GM21526 (cell line): ENCODE data around the gene IGSF8.
A peak's percentile ranks its signal among the peaks of the same experiment; 100 is the strongest.

ENCODE experiments used
- ATAC-seq: cut with Tn5 transposase; IDR thresholded peaks from one replicate; pipeline ENCODE4 v1.9.1; 2021; ENCODE audit warnings: moderate library complexity; ENCODE audit not compliant: unreplicated experiment, low FRiP score

Gene IGSF8

DNA sequence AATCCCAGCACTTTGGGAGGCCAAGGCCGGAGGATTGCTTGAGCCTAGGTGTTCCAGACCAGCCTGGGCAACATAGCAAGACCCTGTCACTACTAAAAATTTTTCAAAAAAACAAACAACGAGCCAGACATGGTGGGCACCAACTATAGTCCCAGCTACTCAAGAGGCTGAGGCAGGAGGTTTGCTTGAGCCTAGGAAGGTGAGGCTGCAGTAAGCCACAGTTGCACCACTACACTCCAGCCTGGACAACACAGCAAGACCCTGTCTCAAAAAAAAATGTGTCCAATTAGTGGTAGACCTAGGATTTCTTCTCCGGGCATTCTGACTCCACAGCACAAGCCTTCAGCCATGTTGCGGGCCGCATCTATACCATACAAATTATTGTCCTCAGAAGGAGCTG, 6.7 kb upstream of the IGSF8 start:
- ATAC-seq = no peak

- no peak for ATAC-seq
Measured at GRCh38 chr1:160104486-160104885, 6.1 kb upstream of the IGSF8 start.

DNA sequence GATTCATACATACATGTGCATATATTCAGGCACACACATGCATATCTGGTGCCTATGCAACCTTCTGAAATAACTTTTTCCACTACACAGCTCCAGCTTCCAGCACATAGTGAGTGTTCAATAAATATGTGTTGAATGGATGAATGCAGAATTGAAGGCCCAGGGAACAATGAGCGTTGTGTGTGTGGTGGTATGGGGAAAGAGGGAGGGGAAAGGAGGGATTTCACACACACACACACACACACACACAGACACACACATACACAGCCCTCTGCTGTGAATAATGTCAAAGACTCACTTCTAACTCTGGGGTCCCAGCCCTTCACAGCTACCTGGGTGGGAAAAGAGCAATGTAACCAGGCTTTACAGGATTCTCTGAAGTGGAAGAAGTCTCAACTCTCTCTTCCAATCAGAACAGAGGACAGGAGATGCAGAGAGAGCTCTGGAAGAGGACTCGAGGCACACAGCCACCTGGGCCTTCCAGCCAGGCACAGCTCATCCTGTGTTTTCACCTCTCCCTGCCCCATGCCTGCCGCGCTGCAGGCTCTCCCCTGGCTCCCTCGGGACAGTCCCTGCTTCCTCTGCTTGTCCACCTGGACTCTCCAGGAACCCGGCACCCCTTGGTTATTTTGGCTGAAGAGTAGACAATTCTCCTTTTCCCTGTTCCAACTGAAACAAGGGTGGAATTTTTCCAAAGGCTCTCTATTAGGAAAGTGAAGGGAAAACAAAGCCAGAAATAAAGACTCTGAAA, 5.4 kb upstream of the IGSF8 start:
- no peak for ATAC-seq

- ATAC-seq = no peak
Measured at GRCh38 chr1:160101717-160102522, 3.5 kb upstream of the IGSF8 start.

- ATAC-seq = no peak
Measured at GRCh38 chr1:160101037-160101716, 2.8 kb upstream of the IGSF8 start.

GRCh38 chr1:160099716-160100375, 1.4 kb upstream of the IGSF8 start:
- ATAC-seq = no peak

DNA sequence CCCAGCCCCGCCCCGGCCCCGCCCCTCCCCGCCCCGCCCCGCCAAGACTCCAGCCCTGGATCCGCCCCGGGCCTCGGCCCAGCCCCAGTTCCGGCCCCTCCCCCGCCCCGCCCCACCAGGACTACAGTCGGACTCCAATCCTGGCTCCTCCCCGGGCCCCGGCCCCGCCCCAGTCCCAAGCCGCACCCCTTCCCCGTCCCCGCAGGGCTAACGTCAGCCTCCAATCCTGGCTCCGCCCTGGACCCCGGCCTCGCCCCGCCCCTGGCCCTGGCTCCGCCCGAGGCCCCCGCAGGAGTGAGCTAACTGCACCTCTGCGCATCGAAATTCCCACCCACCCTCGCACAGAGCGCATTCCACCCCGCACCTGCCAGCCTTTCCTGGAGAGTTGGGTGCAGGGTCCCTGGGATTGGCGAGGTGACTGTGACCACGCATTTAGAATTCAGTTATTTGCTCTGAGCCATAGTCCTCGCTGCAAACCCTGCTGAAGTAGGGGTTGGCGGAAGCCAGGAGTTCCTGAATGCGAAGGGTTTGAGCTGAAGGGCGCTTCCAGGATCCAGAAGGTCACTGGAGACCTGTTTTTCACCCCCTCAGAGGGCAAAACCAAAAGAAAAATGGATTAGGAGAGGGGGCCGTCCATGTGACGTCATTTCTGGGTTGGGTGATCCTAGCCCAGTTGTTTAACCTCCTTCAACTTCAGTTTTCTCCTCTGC, 588 bp upstream of the IGSF8 start:
- peak; percentile 65 for ATAC-seq

DNA sequence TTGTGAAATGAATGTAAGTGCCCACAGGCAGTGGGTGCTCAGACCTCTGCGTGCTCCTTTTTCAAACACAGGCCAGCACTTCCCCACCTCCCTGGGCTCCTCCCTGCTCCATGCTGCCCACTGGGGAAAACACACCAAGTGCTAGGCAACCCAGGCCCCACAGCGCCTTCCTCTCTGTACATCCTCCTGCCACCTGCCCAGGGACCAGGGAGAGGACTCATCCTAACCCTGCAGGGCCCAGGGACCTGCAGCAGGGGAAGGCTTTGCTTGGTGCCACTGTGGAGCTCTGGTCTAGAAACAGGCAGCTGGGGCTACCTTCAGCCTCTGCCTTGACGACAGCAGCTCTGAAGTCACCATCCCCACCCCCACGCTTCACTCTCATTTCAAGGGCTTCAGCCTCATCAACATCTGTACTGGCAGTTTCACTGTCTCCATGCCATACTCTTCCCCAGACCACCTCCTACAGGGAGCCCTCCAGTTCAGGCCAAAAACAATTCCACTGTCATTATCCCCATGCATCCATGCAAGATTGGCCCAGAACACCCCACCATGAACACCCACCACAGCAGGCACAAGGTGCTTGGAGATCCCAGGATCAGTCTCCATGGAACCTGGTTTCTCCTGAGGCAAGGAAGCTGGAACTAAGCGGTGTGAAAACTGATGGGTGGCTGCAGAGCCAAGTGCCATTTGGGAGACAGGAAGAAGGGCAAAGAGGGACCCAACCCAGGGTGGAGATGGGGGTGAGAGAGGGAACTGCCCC, 1.1 kb downstream of the IGSF8 start:
- no peak for ATAC-seq

GRCh38 chr1:160096274-160097116, 1.9 kb downstream of the IGSF8 start:
- no peak for ATAC-seq

- ATAC-seq = no peak
Measured at GRCh38 chr1:160095382-160096105, 2.9 kb downstream of the IGSF8 start.

GRCh38 chr1:160094806-160095205, 3.6 kb downstream of the IGSF8 start:
- no peak for ATAC-seq

DNA sequence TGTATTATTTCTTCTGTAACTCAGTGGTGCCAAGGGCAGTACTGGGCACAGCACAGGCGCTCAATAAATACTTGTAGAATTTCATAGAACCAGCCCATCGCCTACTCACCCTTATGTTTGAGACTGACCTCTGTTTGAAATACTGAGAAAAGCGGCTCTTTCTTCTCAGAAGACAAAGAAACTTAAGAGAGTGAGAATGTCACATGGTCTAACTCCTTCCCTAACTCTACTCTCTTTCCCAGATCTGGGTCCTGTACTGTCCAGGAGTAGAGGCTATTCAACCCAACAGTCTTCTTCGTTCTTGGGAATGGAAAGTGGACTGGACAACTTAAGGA, 4.2 kb downstream of the IGSF8 start:
- ATAC-seq = no peak

- no peak for ATAC-seq
Measured at GRCh38 chr1:160093624-160094290, 4.7 kb downstream of the IGSF8 start.

- ATAC-seq = no peak
Measured at GRCh38 chr1:160093069-160093395, 5.4 kb downstream of the IGSF8 start.

DNA sequence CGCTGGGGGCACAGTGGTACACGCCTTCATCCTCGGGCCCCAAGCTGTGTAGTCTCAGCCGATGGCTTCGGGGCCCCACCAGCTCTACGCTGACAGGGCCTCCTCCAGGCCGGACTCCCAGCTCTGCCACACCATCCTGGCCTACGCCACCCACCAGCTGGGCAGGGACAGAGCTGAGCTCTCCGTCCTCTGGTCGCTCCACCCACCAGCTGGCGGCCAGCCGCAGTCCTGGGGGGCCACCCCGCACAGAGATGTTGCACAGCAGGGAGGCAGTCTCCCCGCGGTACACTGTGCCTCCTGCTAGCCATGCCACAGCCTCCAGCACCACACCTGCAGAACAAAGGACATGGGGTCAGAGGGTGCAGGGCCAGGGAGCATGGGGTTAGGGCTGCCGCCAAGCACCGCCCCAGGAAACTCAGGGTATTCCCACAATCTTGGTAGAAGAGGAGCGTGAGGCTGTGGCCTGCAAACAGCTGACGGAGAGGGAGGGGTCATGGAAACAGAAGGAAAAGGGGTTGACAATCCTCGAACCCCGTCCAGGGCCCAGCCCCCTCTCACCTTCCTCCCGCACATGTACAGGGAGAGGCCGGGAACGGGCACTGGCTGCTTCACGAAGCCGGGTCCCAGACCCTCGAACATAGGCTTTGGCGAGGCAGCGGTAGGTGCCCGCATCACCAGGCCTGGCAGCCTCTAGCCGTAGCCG, 5.9 kb downstream of the IGSF8 start:
- ATAC-seq = no peak

DNA sequence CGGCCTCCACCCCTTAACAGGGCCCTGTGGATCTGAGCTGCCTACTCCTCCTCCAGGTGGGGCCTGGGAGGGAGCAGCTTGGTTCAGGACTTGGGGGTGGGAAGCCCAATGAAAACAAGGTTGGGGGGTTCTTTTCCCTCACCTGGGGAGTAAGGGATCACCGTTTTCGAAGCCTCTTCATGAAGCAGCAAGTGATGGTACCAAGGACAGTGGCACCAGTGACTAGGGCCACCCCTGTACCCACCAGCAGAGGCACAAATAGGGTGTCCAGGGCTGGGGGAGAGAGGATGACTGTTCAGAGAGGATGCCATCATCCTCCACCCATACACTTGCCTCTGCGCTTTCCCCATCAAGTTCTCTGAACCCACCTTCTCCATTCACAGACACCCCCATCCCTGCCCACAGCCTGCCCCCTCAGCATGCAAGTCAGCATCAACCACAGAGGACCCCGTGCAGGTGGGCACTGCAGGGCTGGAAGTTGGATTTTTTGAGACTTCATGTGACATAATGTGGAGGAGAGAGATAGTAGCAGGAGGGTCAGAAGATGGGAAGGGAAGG, 6.7 kb downstream of the IGSF8 start:
- no peak for ATAC-seq

DNA sequence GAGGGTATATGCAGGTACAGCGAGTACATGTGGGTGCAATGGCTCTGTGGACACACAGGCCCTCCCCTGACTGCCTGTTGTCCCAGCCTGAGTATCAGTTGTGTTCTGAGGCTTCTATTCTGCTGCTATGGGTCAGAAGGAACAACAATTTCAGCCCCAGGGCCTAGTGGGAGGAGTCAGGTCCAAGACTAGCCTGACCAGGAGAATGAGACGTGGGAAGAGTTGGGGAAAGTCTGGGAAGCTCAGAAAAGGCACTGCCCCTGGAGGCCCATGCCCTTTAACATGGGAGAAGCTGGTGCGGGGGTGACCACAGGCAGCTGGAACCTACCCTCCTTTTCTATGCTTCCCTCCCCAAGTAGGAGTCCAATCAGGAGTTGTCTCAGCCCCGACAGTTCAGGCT, 7.7 kb downstream of the IGSF8 start:
- ATAC-seq = no peak
